GM19468 (cell line): Measurements from ENCODE around the gene LSM4.
"Not testable (repeated sequence)": the region's sequence is repeated elsewhere in the genome, so short reads cannot be mapped to it uniquely, and the experiment has no call there.

Experiments
- ATAC-seq: cut with Tn5 transposase; IDR thresholded peaks from one replicate; pipeline ENCODE4 v1.9.1; 2021; ENCODE audit warnings: mild to moderate bottlenecking, moderate library complexity, moderate number of reproducible peaks; ENCODE audit not compliant: unreplicated experiment; ENCODE audit errors: extremely low read depth

LSM4 gene

GRCh38 chr19:18322759-18323460, at the start of gene LSM4:
LSM4 (minus strand) TSS chr19:18323076; CDS start chr19:18323020, 56 bp downstream.
- ATAC-seq, result peak; percentile 92

GRCh38 chr19:18368504-18369222, 45.8 kb upstream of the LSM4 start:
- ATAC-seq, result no peak

- no peak for ATAC-seq
These were observed 43.2 kb upstream of the LSM4 start for GRCh38 chr19:18366021-18366435.

- no peak for ATAC-seq
These were observed 42.1 kb upstream of the LSM4 start for GRCh38 chr19:18364826-18365528.

- not testable (repeated sequence) for ATAC-seq
These were observed 41.5 kb upstream of the LSM4 start for GRCh38 chr19:18364277-18364825.

- no peak for ATAC-seq
These were observed 40.9 kb upstream of the LSM4 start for GRCh38 chr19:18363787-18364186.

- ATAC-seq, result no peak
These were observed 40.2 kb upstream of the LSM4 start for GRCh38 chr19:18362934-18363542.

- no peak for ATAC-seq
These were observed 38.8 kb upstream of the LSM4 start for GRCh38 chr19:18361646-18362045.

- no peak for ATAC-seq
These were observed 34.2 kb upstream of the LSM4 start for GRCh38 chr19:18357041-18357440.

- not testable (repeated sequence) for ATAC-seq
These were observed 31.9 kb upstream of the LSM4 start for GRCh38 chr19:18354743-18355142.

GRCh38 chr19:18353378-18354005, 30.6 kb upstream of the LSM4 start:
- ATAC-seq, result no peak

- no peak for ATAC-seq
These were observed 28.7 kb upstream of the LSM4 start for GRCh38 chr19:18351544-18351943.

GRCh38 chr19:18350490-18350889, 27.6 kb upstream of the LSM4 start:
- no peak for ATAC-seq

GRCh38 chr19:18349524-18350128, 26.8 kb upstream of the LSM4 start:
- ATAC-seq, result no peak

- not testable (repeated sequence) for ATAC-seq
These were observed 26.0 kb upstream of the LSM4 start for GRCh38 chr19:18348818-18349339.

- ATAC-seq, result no peak
These were observed 25.3 kb upstream of the LSM4 start for GRCh38 chr19:18348171-18348570.

GRCh38 chr19:18346091-18346490, 23.2 kb upstream of the LSM4 start:
- no peak for ATAC-seq

GRCh38 chr19:18345296-18345695, 22.4 kb upstream of the LSM4 start:
- ATAC-seq, result no peak

GRCh38 chr19:18344582-18344950, 21.7 kb upstream of the LSM4 start:
- no peak for ATAC-seq
